NCI-H2196 (cell line): Measurements from ENCODE around the gene ZNF580.

Experiments used
- DNase-seq: peaks from one replicate; lab custom pipeline; 2025; ENCODE audit not compliant: unreplicated experiment; lab: John Stamatoyannopoulos, UW

ZNF580 gene

DNA sequence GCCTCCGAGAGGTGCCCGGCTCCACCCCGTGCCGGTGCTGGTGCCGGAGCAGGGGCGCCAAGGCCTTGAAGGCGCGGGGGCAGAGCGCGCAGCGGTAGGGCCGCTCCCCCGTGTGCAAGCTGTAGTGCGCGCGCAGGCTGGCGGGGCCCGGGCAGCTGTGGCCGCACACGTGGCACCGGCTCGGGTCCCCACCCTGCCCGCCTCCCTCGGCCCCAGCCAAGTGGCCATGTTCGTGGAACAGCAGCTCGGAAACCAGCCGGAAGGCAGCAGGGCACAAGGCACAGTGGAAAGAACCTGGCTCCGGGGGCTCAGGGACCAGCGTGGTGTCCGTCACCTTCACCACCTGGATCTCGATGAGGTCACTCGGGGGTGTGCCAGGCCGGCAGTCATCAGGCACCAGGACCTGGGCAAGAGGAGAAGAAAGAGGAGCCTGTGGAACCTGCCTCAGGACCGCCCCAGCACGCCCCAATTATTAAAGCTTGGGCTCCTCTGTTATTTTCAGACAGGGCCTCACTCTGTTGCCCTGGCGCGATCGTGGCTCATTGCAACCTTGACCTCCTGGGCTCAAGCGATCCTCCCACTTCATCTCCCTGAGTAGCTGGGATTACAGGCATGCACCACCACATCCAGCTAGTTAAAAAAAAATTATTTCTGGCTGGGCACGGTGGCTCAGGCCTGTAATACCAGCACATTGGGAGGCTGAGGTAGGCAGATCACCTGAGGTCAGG, 18.4 kb upstream of the ZNF580 start:
- DNase-seq, result no peak

DNA sequence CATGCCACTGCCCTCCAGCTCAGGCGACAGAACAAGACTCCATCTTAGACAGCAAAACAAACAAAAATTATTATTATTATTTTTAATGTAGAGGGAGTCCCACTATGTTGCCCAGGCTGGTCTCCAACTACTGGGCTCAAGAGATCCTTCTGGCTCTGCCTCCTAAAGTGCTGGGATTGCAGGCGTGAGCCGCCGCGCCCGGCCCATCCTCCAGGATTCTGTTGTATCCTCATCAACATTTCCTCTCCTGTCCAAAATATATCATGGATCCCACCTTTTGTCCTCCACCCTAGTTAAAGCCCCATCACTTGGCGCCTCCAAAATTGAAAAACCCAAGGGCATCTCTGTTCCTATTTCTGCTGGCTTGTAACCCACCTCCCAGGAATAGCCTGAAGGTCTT, 17.7 kb upstream of the ZNF580 start:
- no peak for DNase-seq

DNA sequence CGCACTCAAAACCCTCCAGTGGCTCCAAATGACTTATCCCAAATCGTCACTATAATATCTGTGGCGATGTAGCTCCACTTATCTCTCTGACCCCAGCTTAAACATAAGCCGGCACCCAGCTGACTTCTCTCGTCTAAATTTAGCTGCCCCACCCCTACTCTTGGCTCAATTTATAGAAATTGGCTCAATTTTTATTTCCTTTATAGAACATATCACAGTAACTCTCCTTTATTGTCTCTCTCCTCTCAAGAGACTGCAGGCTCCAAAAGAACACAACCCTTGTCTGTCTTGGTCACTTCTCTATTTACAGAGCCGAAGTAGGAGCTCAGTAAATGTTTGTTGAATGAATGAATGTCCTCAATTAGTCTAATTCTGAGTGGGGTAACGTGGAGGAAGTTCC, 17.2 kb upstream of the ZNF580 start:
- DNase-seq, result no peak

GRCh38 chr19:55624109-55625003, 16.4 kb upstream of the ZNF580 start, which contains the start of gene ZNF784:
Gene ZNF784 (minus strand): TSS chr19:55624566. CDS start chr19:55624561, 5 bp downstream.
- DNase-seq, result peak; percentile 93

- no peak for DNase-seq
Measured at GRCh38 chr19:55625004-55625326, 15.8 kb upstream of the ZNF580 start.

- no peak for DNase-seq
Measured at GRCh38 chr19:55626350-55626749, 14.5 kb upstream of the ZNF580 start.

DNA sequence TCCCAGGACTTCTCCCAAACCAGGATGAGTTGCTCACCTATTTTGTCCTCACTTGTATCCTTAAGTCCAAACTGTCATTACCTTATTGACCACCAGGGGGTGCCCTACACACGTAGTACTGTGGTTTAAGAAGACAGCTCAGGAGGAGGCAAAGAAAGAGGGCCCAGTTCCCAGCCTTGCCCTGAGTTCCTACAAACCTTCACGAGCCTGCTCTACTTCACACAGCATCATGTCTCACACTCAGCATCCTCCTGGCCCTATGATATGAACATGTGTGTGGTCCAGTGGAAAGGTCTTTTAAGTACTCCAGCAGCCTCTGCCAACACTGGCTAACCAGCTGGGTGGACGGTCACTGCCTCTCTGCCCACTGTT, 8.4 kb upstream of the ZNF580 start:
- DNase-seq, result peak; percentile 96

GRCh38 chr19:55633861-55634260, 6.9 kb upstream of the ZNF580 start:
- no peak for DNase-seq

GRCh38 chr19:55635334-55635717, 5.5 kb upstream of the ZNF580 start:
- no peak for DNase-seq

DNA sequence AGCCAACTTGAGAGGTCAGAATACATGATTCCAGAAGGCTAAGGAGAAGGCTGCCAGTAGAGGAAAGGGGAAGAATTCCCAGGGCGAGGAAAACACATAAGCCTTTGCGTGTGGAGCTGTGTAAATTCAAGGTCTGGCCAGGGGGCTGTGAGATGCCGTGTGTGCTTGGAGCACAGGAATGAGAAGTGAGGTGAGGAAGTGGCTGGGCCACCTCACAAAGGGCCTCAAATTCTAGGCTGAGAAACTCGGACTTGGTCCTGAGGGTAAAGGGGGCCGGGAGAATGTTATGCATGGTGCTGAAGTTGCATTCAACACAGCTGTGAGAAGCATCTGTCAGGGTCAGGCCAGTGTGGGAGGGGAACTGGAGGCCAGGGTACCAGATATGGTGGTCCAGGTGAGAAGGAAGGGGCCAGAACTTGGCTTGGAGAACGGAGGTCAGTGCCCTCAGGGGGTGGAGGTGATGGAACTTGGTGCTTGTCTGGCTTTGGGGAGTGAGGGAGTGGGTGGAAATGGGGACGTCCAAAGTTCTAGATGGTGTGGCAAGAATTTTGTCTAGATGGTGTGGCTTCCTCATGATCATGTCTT, 4.9 kb upstream of the ZNF580 start:
- DNase-seq, result no peak

GRCh38 chr19:55636723-55637122, 4.1 kb upstream of the ZNF580 start:
- DNase-seq, result no peak

- no peak for DNase-seq
Measured at GRCh38 chr19:55637534-55637933, 3.3 kb upstream of the ZNF580 start.

DNA sequence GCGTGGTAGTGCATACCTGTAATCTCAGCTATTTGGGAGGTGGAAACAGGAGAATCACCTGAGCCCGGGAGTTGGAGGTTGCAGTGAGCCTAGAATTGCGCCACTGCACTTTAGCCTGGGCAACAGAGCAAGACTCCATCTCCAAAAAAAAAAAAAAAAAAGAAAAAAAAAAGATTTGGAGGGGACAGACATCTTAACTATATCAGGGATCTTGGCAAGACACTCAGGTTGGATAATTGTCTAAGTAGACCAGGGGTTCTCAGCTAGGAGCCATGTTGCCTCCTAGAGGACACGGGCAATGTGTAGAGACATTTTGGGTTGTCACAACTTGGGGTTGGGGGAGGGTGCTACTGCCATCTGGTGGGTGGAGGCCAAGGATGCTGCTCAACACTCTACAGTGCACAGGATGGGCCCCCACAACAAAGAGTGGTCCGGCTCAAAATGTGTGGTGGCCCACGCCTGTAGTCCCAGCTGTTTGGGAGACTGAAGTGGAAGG, 1.9 kb upstream of the ZNF580 start:
- DNase-seq, result peak; percentile 34

GRCh38 chr19:55640043-55640576, 692 bp upstream of the ZNF580 start:
- DNase-seq, result peak; percentile 92

DNA sequence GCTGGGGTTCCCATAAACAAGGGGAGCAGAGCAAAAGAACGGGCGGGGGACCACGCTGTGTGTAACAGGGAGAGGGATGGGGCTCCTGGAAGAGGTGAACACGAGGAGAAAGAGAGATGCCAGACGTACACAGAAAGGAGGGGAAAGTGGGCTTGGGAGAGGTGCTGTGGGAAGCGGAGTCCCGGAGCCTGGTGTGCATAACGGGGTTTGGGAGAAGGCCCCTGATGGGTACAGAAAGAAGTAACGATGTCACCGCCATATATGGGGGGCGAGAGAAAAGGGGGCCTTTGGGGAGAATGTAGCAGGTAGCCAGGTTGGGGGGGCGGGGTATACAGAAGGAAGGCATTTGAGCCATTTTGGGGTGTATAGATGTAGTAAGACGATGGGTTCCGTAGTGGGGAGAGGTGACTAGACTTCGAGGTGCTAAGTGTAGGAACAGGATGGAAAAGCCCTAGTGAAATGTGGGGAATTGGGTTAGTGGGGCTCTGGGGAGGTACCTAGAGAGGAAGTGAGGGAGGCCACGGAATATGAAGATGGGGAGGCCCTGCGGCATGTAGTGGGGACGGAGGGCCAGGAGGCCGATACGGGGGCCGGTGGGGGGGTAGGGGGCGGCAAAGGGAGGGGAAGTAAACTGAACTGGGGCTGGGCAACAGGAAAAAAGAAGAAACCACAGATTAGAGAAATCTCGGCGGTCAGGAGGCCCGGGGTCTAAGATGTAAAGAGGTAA, 787 bp downstream of the ZNF580 start:
- no peak for DNase-seq

DNA sequence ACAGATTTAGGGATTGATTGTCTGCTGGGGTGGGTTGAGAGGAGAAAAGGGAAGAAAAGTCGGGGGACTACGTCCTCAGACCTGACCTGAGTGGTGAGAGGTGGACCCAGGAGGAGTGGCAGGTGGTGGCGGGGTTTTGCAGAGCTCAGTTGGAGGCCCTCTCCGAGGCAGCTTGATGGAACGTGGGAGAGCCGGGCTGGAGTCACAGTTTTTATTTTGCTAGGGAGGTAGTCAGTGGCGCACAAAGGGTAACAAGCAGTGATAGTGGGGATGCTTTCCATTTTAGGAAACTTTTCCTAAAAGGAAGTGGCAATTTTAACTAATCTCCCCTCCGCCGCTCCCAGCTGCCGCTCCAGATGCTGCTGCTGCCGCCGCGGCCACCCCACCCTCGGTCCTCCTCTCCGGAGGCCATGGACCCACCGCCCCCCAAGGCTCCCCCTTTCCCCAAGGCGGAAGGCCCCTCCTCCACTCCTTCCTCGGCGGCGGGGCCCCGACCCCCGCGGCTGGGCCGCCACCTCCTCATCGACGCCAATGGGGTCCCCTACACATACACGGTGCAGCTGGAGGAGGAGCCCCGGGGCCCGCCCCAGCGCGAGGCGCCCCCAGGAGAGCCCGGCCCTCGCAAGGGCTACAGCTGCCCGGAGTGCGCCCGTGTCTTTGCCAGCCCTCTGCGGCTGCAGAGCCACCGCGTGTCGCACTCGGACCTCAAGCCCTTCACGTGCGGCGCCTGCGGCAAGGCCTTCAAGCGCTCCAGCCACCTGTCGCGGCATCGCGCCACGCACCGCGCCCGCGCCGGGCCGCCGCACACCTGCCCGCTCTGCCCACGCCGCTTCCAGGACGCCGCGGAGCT, 1.6 kb downstream of the ZNF580 start:
- no peak for DNase-seq

GRCh38 chr19:55643003-55643886, 2.4 kb downstream of the ZNF580 start, which contains the start of gene ZNF581:
Gene ZNF581 (plus strand): TSS chr19:55643649. CDS start chr19:55644572, 923 bp downstream.
- DNase-seq, result peak; percentile 74

DNA sequence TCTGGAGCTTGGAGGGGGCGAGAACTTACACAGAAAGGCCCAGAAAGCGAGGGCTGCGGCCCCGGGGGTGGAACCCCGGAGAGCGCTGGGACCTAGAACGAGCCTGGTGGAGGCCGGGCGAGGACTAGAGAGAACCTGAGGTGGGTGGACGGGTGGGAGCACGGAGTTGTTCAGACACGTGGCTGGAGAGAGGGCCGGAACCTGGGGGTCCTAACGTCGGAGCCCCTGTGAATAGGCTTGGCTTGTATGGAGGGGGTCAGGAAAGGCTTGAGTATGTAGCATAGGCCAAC, 3.0 kb downstream of the ZNF580 start:
- no peak for DNase-seq

- DNase-seq, result no peak
Measured at GRCh38 chr19:55644191-55644833, 3.5 kb downstream of the ZNF580 start.
